Erythroblast (primary cell): Measurements from ENCODE around the gene IQGAP3.

ENCODE experiments used
- GATA1 ChIP-seq: IDR thresholded peaks from 2 replicates; pipeline ENCODE4 v1.6.1; 2011; ENCODE audit warnings: low read depth, mild to moderate bottlenecking, control low read depth, low read length, moderate library complexity
- POLR2A ChIP-seq: IDR thresholded peaks from 2 replicates; pipeline ENCODE4 v1.6.1; 2011; ENCODE audit warnings: mild to moderate bottlenecking, low read length

- TF ChIP-seq POLR2A (no peak), GATA1 (no peak)
These were observed 46.7 kb upstream of the IQGAP3 start, which contains the start of gene HAPLN2 for GRCh38 chr1:156618853-156619581.
